Measurements from ENCODE around the gene PRR33.
"Not testable (repeated sequence)": the region's sequence is repeated elsewhere in the genome, so short reads cannot be mapped to it uniquely, and the experiment has no call there.

The PRR33 gene

GRCh38 chr11:1891831-1892115 is at the start of gene PRR33:
TSS of gene PRR33 (minus strand) at chr11:1891895. CDS start at chr11:1890584, 1,311 bp downstream.
- Histone ChIP-seq H3K27me3 (ENCODE audit: control insufficient read depth, insufficient read depth, low read length) (no peaks in the 10 kb centered on the region), H3K4me3 (ENCODE audit: low read depth, low read length) (no peak within 1 kb of the TSS), H3K36me3 (ENCODE audit: control insufficient read depth, insufficient read depth, low read length) (no peaks in the 10 kb centered on the region), H3K4me1 (ENCODE audit: control insufficient read depth, insufficient read depth, low read length) (no peaks in the 10 kb centered on the region), H3K9ac (ENCODE audit: low read depth, low read length) (no peak within 1 kb of the TSS), H3K9me3 (ENCODE audit: control insufficient read depth, insufficient read depth, low read length) (no peaks in the 10 kb centered on the region)

GRCh38 chr11:1939788-1940187 is 48.1 kb upstream of the PRR33 start:
- not testable (repeated sequence) for H3K4me3 ChIP-seq (ENCODE audit: low read depth, low read length); H3K4me1 ChIP-seq (ENCODE audit: control insufficient read depth, insufficient read depth, low read length); H3K36me3 ChIP-seq (ENCODE audit: control insufficient read depth, insufficient read depth, low read length); H3K9ac ChIP-seq (ENCODE audit: low read depth, low read length); H3K27me3 ChIP-seq (ENCODE audit: control insufficient read depth, insufficient read depth, low read length); H3K9me3 ChIP-seq (ENCODE audit: control insufficient read depth, insufficient read depth, low read length)

GRCh38 chr11:1939006-1939625 is 47.4 kb upstream of the PRR33 start:
- Histone ChIP-seq H3K4me1 (ENCODE audit: control insufficient read depth, insufficient read depth, low read length) (no peaks in the 10 kb centered on the region), H3K27me3 (ENCODE audit: control insufficient read depth, insufficient read depth, low read length) (no peaks in the 10 kb centered on the region), H3K4me3 (ENCODE audit: low read depth, low read length) (no peak overlapping the region), H3K9ac (ENCODE audit: low read depth, low read length) (no peak overlapping the region), H3K9me3 (ENCODE audit: control insufficient read depth, insufficient read depth, low read length) (no peaks in the 10 kb centered on the region), H3K36me3 (ENCODE audit: control insufficient read depth, insufficient read depth, low read length) (no peaks in the 10 kb centered on the region)

- Histone ChIP-seq H3K27me3 (ENCODE audit: control insufficient read depth, insufficient read depth, low read length) (no peaks in the 10 kb centered on the region), H3K9ac (ENCODE audit: low read depth, low read length) (no peak overlapping the region), H3K4me1 (ENCODE audit: control insufficient read depth, insufficient read depth, low read length) (no peaks in the 10 kb centered on the region), H3K36me3 (ENCODE audit: control insufficient read depth, insufficient read depth, low read length) (no peaks in the 10 kb centered on the region), H3K9me3 (ENCODE audit: control insufficient read depth, insufficient read depth, low read length) (no peaks in the 10 kb centered on the region), H3K4me3 (ENCODE audit: low read depth, low read length) (no peak overlapping the region)
Measured at GRCh38 chr11:1938343-1939005, 46.8 kb upstream of the PRR33 start.

- Histone ChIP-seq H3K9me3 (ENCODE audit: control insufficient read depth, insufficient read depth, low read length) (no peaks in the 10 kb centered on the region), H3K36me3 (ENCODE audit: control insufficient read depth, insufficient read depth, low read length) (no peaks in the 10 kb centered on the region), H3K4me3 (ENCODE audit: low read depth, low read length) (no peak overlapping the region), H3K27me3 (ENCODE audit: control insufficient read depth, insufficient read depth, low read length) (no peaks in the 10 kb centered on the region), H3K4me1 (ENCODE audit: control insufficient read depth, insufficient read depth, low read length) (no peaks in the 10 kb centered on the region), H3K9ac (ENCODE audit: low read depth, low read length) (no peak overlapping the region)
Measured at GRCh38 chr11:1937616-1938342, 46.1 kb upstream of the PRR33 start.

- Histone ChIP-seq H3K36me3 (ENCODE audit: control insufficient read depth, insufficient read depth, low read length) (no peaks in the 10 kb centered on the region), H3K9ac (ENCODE audit: low read depth, low read length) (no peak overlapping the region), H3K9me3 (ENCODE audit: control insufficient read depth, insufficient read depth, low read length) (no peaks in the 10 kb centered on the region), H3K27me3 (ENCODE audit: control insufficient read depth, insufficient read depth, low read length) (no peaks in the 10 kb centered on the region), H3K4me3 (ENCODE audit: low read depth, low read length) (no peak overlapping the region), H3K4me1 (ENCODE audit: control insufficient read depth, insufficient read depth, low read length) (no peaks in the 10 kb centered on the region)
Measured at GRCh38 chr11:1936781-1937615, 45.3 kb upstream of the PRR33 start.

- H3K9ac ChIP-seq (ENCODE audit: low read depth, low read length) = no peak overlapping the region
Measured at GRCh38 chr11:1936072-1936780, 44.5 kb upstream of the PRR33 start.

GRCh38 chr11:1935156-1936071 is 43.7 kb upstream of the PRR33 start:
- no peak overlapping the region for H3K9ac ChIP-seq (ENCODE audit: low read depth, low read length)
- no peaks in the 10 kb centered on the region for H3K9me3 ChIP-seq (ENCODE audit: control insufficient read depth, insufficient read depth, low read length)
- H3K4me1 ChIP-seq (ENCODE audit: control insufficient read depth, insufficient read depth, low read length) = no peaks in the 10 kb centered on the region
- no peak overlapping the region for H3K4me3 ChIP-seq (ENCODE audit: low read depth, low read length)
- H3K36me3 ChIP-seq (ENCODE audit: control insufficient read depth, insufficient read depth, low read length) = no peaks in the 10 kb centered on the region
- H3K27me3 ChIP-seq (ENCODE audit: control insufficient read depth, insufficient read depth, low read length) = no peaks in the 10 kb centered on the region

More at GRCh38 chr11:1936072-1936780, 44.5 kb upstream of the PRR33 start:
- Histone ChIP-seq H3K27me3 (ENCODE audit: control insufficient read depth, insufficient read depth, low read length) (no peaks in the 10 kb centered on the region), H3K36me3 (ENCODE audit: control insufficient read depth, insufficient read depth, low read length) (no peaks in the 10 kb centered on the region), H3K4me3 (ENCODE audit: low read depth, low read length) (no peak overlapping the region), H3K4me1 (ENCODE audit: control insufficient read depth, insufficient read depth, low read length) (no peaks in the 10 kb centered on the region), H3K9me3 (ENCODE audit: control insufficient read depth, insufficient read depth, low read length) (no peaks in the 10 kb centered on the region)

- no peak overlapping the region for H3K9ac ChIP-seq (ENCODE audit: low read depth, low read length)
- H3K4me3 ChIP-seq (ENCODE audit: low read depth, low read length) = no peak overlapping the region
- H3K4me1 ChIP-seq (ENCODE audit: control insufficient read depth, insufficient read depth, low read length) = no peaks in the 10 kb centered on the region
- no peaks in the 10 kb centered on the region for H3K36me3 ChIP-seq (ENCODE audit: control insufficient read depth, insufficient read depth, low read length)
- no peaks in the 10 kb centered on the region for H3K27me3 ChIP-seq (ENCODE audit: control insufficient read depth, insufficient read depth, low read length)
- no peaks in the 10 kb centered on the region for H3K9me3 ChIP-seq (ENCODE audit: control insufficient read depth, insufficient read depth, low read length)
Measured at GRCh38 chr11:1934335-1935155, 42.9 kb upstream of the PRR33 start.

Data from iPS-15b (cell line).